GM12878 (cell line): ENCODE results near the gene YKT6. TPM values are rescaled to one million over a fixed set of nuclear protein-coding genes. Genes with fewer than 3 reads are reported as not detected.
A peak's percentile ranks its signal among the peaks of the same experiment; 100 is the strongest.

Experiments
- BHLHE40 ChIP-seq, 2 experiments: fragments of 450-650 bp in 1 of 2; IDR thresholded peaks; 2 replicates each; pipeline ENCODE4 v1.6.1; 2011 to 2017; ENCODE audit warnings: low read depth in 2 of 2, borderline replicate concordance in 1 of 2, improper control_type of control experiment in 1 of 2, low read length in 1 of 2, mild to moderate bottlenecking in 1 of 2
- BRCA1 ChIP-seq: IDR thresholded peaks from 2 replicates; pipeline ENCODE4 v1.6.1; 2011; ENCODE audit warnings: low read depth, low read length, improper control_type of control experiment
- CBFB ChIP-seq: IDR thresholded peaks from 2 replicates; pipeline ENCODE4 v1.6.1; 2016; ENCODE audit warnings: antibody characterized with exemption, low read depth
- MEF2B ChIP-seq: fragments of 450-650 bp; IDR thresholded peaks from 2 replicates; pipeline ENCODE4 v1.6.1; 2018; ENCODE audit warnings: mild to moderate bottlenecking, moderate library complexity; ENCODE audit not compliant: partially characterized antibody, poor library complexity, severe bottlenecking
- NR2C1 ChIP-seq: fragments of 450-650 bp; IDR thresholded peaks from 2 replicates; pipeline ENCODE4 v1.6.1; 2017; ENCODE audit warnings: antibody characterized with exemption, mild to moderate bottlenecking, moderate library complexity
- NR2C2 ChIP-seq: IDR thresholded peaks from 2 replicates; pipeline ENCODE4 v1.6.1; 2011; ENCODE audit warnings: borderline replicate concordance, low read depth; ENCODE audit not compliant: control insufficient read depth, insufficient read length
- PAX5 ChIP-seq: IDR thresholded peaks from 2 replicates; pipeline ENCODE4 v1.6.1; 2011; ENCODE audit warnings: low read depth, low read length, borderline replicate concordance
- POLR2A ChIP-seq: IDR thresholded peaks from 2 replicates; pipeline ENCODE4 v1.6.1; 2011; ENCODE audit warnings: low read depth, mild to moderate bottlenecking, low read length
- RAD21 ChIP-seq: IDR thresholded peaks from 2 replicates; pipeline ENCODE4 v1.6.1; 2011; ENCODE audit warnings: mild to moderate bottlenecking, low read depth, low read length, moderate library complexity; ENCODE audit not compliant: insufficient read depth
- SIN3A ChIP-seq: IDR thresholded peaks from 2 replicates; pipeline ENCODE4 v1.6.1; 2012; ENCODE audit warnings: low read depth, low read length, improper control_type of control experiment
- SPI1 ChIP-seq: IDR thresholded peaks from 2 replicates; pipeline ENCODE4 v1.6.1; 2011; ENCODE audit warnings: low read depth, mild to moderate bottlenecking, low read length, moderate library complexity, borderline replicate concordance; ENCODE audit not compliant: insufficient read depth
- SRF ChIP-seq, 2 experiments: IDR thresholded peaks; 2 replicates each; pipeline ENCODE4 v1.6.1; 2011; ENCODE audit warnings: low read depth in 2 of 2, low read length in 2 of 2, mild to moderate bottlenecking in 1 of 2, moderate library complexity in 1 of 2
- SUZ12 ChIP-seq: fragments of 200-600 bp; sonication (generic); IDR thresholded peaks from one replicate; pipeline ENCODE4 v1.6.1; 2018; ENCODE audit warnings: antibody characterized with exemption, mild to moderate bottlenecking; ENCODE audit not compliant: unreplicated experiment
- TBL1XR1 ChIP-seq: IDR thresholded peaks from 2 replicates; pipeline ENCODE4 v1.6.1; 2012; ENCODE audit warnings: low read depth, low read length, improper control_type of control experiment
- TCF12 ChIP-seq: IDR thresholded peaks from 2 replicates; pipeline ENCODE4 v1.6.1; 2011; ENCODE audit warnings: low read depth, mild to moderate bottlenecking, low read length
- YBX1 ChIP-seq: fragments of 450-650 bp; IDR thresholded peaks from 2 replicates; pipeline ENCODE4 v1.6.1; 2016; ENCODE audit warnings: antibody characterized with exemption
- ZSCAN29 ChIP-seq: fragments of 450-650 bp; IDR thresholded peaks from 2 replicates; pipeline ENCODE4 v1.6.1; 2017; ENCODE audit warnings: mild to moderate bottlenecking, moderate library complexity
- polyA plus RNA-seq, 11 experiments: library from polyadenylated mRNA; depleted of rRNA in 4 of 11; unstranded in 6 of 11; stranded (reverse) in 5 of 11; fragments of >200 nt; fragmentation: Nextera tagmentation in 4 of 11; fragmentation: Illumina TruSeq in 1 of 11; extraction: Ambion mirVana in 4 of 11; extraction: Trizol in 1 of 11; gene quantifications; 1 replicate in 1 of 11; 2 replicates in 10 of 11; pipeline versions ENCODE4 v1.2.1 to v1.2.3, GENCODE V29; 2011 to 2016; ENCODE audit warnings: inconsistent platforms in 2 of 11, missing spikeins in 2 of 11, low read depth in 1 of 11
- total RNA-seq, 4 experiments: library from RNA; depleted of rRNA in 3 of 4; stranded (reverse); fragments of >200 nt in 3 of 4; fragmentation: Illumina TruSeq in 1 of 4; extraction: Trizol in 1 of 4; gene quantifications; 2 replicates each; pipeline versions ENCODE4 v1.2.1 to v1.2.3, GENCODE V29; 2013 to 2021
- TF ChIP-seq, protein P1 (sequence below): fragments of 450-650 bp; IDR thresholded peaks from 2 replicates; pipeline ENCODE4 v1.6.1; 2017; ENCODE audit warnings: antibody characterized with exemption, mild to moderate bottlenecking, moderate library complexity
- TF ChIP-seq, protein P2 (sequence below): IDR thresholded peaks from 2 replicates; pipeline ENCODE4 v1.6.1; 2012; ENCODE audit warnings: low read length, inconsistent platforms
- TF ChIP-seq, protein P3 (sequence below): fragments of 450-650 bp; IDR thresholded peaks from 2 replicates; pipeline ENCODE4 v1.6.1; 2016; ENCODE audit warnings: mild to moderate bottlenecking, moderate library complexity, borderline replicate concordance
- TF ChIP-seq, protein P4 (sequence below): IDR thresholded peaks from 2 replicates; pipeline ENCODE4 v1.6.1; 2011; ENCODE audit warnings: low read depth, mild to moderate bottlenecking, low read length, moderate library complexity, borderline replicate concordance; ENCODE audit errors: extremely low read depth
- TF ChIP-seq, protein P5 (sequence below): fragments of 450-650 bp; IDR thresholded peaks from 2 replicates; pipeline ENCODE4 v1.6.1; 2014; ENCODE audit warnings: mild to moderate bottlenecking

Gene YKT6
- total and polyA plus RNA-seq, 10 of the 15 experiments (the other 5 are each of a cell fraction or from before 2014, with no cell fraction given), result 1.7 to 95.2 (median 70.5) TPM

DNA sequence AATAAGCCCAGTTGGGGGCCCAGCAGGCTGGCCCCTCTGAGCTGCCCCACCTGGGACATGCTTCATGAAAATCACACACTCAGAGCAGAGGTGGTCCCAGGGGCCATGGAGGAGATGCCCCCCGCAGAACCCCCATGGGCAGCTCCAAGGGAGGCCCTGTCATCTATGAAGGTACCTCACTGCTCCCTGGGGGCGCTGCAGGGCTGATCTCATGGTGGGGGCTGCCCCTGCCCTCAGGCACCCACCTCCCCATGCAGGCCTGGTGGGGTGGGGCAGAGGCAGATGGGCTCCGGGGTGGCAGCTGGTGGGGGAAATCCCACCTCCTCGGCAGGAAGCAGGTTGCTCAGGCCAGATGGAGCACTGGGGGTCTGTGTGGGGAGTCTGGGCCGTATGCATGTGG is 60.5 kb downstream of the YKT6 start (continued):
- TF ChIP-seq, protein P1, sequence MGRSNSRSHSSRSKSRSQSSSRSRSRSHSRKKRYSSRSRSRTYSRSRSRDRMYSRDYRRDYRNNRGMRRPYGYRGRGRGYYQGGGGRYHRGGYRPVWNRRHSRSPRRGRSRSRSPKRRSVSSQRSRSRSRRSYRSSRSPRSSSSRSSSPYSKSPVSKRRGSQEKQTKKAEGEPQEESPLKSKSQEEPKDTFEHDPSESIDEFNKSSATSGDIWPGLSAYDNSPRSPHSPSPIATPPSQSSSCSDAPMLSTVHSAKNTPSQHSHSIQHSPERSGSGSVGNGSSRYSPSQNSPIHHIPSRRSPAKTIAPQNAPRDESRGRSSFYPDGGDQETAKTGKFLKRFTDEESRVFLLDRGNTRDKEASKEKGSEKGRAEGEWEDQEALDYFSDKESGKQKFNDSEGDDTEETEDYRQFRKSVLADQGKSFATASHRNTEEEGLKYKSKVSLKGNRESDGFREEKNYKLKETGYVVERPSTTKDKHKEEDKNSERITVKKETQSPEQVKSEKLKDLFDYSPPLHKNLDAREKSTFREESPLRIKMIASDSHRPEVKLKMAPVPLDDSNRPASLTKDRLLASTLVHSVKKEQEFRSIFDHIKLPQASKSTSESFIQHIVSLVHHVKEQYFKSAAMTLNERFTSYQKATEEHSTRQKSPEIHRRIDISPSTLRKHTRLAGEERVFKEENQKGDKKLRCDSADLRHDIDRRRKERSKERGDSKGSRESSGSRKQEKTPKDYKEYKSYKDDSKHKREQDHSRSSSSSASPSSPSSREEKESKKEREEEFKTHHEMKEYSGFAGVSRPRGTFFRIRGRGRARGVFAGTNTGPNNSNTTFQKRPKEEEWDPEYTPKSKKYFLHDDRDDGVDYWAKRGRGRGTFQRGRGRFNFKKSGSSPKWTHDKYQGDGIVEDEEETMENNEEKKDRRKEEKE, result no peak
- peak; percentile 59; the same call in 1 of the 2 replicates for TF ChIP-seq TCF12
- TF ChIP-seq, protein P2, sequence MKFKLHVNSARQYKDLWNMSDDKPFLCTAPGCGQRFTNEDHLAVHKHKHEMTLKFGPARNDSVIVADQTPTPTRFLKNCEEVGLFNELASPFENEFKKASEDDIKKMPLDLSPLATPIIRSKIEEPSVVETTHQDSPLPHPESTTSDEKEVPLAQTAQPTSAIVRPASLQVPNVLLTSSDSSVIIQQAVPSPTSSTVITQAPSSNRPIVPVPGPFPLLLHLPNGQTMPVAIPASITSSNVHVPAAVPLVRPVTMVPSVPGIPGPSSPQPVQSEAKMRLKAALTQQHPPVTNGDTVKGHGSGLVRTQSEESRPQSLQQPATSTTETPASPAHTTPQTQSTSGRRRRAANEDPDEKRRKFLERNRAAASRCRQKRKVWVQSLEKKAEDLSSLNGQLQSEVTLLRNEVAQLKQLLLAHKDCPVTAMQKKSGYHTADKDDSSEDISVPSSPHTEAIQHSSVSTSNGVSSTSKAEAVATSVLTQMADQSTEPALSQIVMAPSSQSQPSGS, result no peak
- TF ChIP-seq BHLHE40 (IDR thresholded peaks at IDR 0.05; ENCODE audit: borderline replicate concordance in 1 of 2, low read depth in 2 of 2, low read length in 1 of 2), result peak in 1 of 2 experiments; percentile 29; a peak in 1 of 4 replicates
- TF ChIP-seq ZSCAN29, result no peak
- TF ChIP-seq, protein P3, sequence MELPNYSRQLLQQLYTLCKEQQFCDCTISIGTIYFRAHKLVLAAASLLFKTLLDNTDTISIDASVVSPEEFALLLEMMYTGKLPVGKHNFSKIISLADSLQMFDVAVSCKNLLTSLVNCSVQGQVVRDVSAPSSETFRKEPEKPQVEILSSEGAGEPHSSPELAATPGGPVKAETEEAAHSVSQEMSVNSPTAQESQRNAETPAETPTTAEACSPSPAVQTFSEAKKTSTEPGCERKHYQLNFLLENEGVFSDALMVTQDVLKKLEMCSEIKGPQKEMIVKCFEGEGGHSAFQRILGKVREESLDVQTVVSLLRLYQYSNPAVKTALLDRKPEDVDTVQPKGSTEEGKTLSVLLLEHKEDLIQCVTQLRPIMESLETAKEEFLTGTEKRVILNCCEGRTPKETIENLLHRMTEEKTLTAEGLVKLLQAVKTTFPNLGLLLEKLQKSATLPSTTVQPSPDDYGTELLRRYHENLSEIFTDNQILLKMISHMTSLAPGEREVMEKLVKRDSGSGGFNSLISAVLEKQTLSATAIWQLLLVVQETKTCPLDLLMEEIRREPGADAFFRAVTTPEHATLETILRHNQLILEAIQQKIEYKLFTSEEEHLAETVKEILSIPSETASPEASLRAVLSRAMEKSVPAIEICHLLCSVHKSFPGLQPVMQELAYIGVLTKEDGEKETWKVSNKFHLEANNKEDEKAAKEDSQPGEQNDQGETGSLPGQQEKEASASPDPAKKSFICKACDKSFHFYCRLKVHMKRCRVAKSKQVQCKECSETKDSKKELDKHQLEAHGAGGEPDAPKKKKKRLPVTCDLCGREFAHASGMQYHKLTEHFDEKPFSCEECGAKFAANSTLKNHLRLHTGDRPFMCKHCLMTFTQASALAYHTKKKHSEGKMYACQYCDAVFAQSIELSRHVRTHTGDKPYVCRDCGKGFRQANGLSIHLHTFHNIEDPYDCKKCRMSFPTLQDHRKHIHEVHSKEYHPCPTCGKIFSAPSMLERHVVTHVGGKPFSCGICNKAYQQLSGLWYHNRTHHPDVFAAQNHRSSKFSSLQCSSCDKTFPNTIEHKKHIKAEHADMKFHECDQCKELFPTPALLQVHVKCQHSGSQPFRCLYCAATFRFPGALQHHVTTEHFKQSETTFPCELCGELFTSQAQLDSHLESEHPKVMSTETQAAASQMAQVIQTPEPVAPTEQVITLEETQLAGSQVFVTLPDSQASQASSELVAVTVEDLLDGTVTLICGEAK, result no peak
- TF ChIP-seq RAD21, result peak; percentile 33; the same call in 1 of the 2 replicates
- TF ChIP-seq POLR2A, result no peak
- TF ChIP-seq TBL1XR1, result no peak
- TF ChIP-seq NR2C1, result no peak
- no peak for TF ChIP-seq SUZ12
- TF ChIP-seq PAX5, result no peak
- TF ChIP-seq SPI1, result no peak
- no peak for TF ChIP-seq SRF (IDR thresholded peaks at IDR 0.05; ENCODE audit: low read depth in 2 of 2, low read length in 2 of 2)
- TF ChIP-seq MEF2B, result peak; percentile 58
- TF ChIP-seq SIN3A, result no peak
- TF ChIP-seq NR2C2, result no peak
- no peak for TF ChIP-seq BRCA1
- TF ChIP-seq, protein P4, sequence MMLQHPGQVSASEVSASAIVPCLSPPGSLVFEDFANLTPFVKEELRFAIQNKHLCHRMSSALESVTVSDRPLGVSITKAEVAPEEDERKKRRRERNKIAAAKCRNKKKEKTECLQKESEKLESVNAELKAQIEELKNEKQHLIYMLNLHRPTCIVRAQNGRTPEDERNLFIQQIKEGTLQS, result no peak
- no peak for TF ChIP-seq CBFB
- TF ChIP-seq YBX1, result no peak
- TF ChIP-seq, protein P5, sequence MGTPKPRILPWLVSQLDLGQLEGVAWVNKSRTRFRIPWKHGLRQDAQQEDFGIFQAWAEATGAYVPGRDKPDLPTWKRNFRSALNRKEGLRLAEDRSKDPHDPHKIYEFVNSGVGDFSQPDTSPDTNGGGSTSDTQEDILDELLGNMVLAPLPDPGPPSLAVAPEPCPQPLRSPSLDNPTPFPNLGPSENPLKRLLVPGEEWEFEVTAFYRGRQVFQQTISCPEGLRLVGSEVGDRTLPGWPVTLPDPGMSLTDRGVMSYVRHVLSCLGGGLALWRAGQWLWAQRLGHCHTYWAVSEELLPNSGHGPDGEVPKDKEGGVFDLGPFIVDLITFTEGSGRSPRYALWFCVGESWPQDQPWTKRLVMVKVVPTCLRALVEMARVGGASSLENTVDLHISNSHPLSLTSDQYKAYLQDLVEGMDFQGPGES, result no peak
